Activated B cell treated with CpG ODN at 0.5 μM for 24 hours (primary cell): ENCODE measurements around the gene EP400. TPM values are rescaled to one million over a fixed set of nuclear protein-coding genes. Genes with fewer than 3 reads are reported as not detected.

Source experiments
- ATAC-seq: fragments of 200-7000 bp; cut with Tn5 transposase; one replicate; pipeline ENCODE4 v1.10.0; 2021; ENCODE audit warnings: low read depth, mild to moderate bottlenecking, moderate library complexity
- CTCF ChIA-PET: fragments of 350-600 bp; sonication (Branson Sonifier 250); formaldehyde crosslinking; loops from one replicate; lab custom pipeline; 2021; ENCODE audit warnings: antibody characterized with exemption; lab: Charles Lee
- POLR2A ChIA-PET: fragments of 350-600 bp; sonication (Branson Sonifier 250); formaldehyde crosslinking; loops from one replicate; lab custom pipeline; 2021; ENCODE audit warnings: antibody characterized with exemption; lab: Charles Lee
- DNase-seq: peaks from one replicate; pipeline ENCODE4 v3.0.0; 2022
- H3K27ac Mint-ChIP-seq: one replicate; pipeline ENCODE4 v1.8.0; 2020; ENCODE audit warnings: mixed read lengths
- H3K27me3 Mint-ChIP-seq: one replicate; pipeline ENCODE4 v1.8.0; 2021; ENCODE audit warnings: mixed read lengths
- H3K36me3 Mint-ChIP-seq: one replicate; pipeline ENCODE4 v1.8.0; 2021; ENCODE audit warnings: low read depth, mixed read lengths
- H3K4me1 Mint-ChIP-seq: one replicate; pipeline ENCODE4 v1.8.0; 2021; ENCODE audit warnings: mixed read lengths
- H3K4me3 Mint-ChIP-seq: one replicate; pipeline ENCODE4 v1.8.0; 2020; ENCODE audit warnings: mild to moderate bottlenecking, mixed read lengths
- H3K9me3 Mint-ChIP-seq: one replicate; pipeline ENCODE4 v1.8.0; 2020; ENCODE audit warnings: mixed read lengths
- CTCF ChIP-seq: fragments of 200-600 bp; IDR thresholded peaks from one replicate; pipeline ENCODE4 v1.8.0; 2022; ENCODE audit warnings: antibody characterized with exemption, mild to moderate bottlenecking
- intact Hi-C: fragments of 100-400 bp; cut with micrococcal nuclease; formaldehyde crosslinking; loops from one replicate; pipeline ENCODE4 v1.15.1; 2024
- total RNA-seq: library from RNA; stranded (reverse); gene quantifications from 2 replicates; pipeline ENCODE4 v1.2.3, GENCODE V29; 2022

Gene EP400
- total RNA-seq, 1 donor from 2014 or later: 65.6 TPM

DNA sequence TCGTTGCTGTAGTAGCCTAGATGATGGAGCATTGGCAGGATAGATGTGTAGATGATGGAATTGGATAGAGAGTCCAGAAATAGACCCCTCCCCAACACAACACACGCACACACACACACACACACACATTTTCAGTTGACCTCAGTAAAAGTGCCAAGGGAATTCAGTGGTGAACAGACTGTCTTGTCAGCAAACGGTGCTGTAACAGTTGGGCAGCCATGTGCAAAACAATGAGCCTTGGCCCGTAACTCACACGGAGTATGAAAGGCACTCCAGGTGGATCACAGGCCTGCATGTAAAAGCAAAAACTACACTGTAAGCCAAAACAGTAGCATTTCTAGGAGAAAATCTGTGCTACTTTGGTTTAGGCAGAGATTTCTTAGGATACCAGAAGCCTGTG lies 106.6 kb downstream of the EP400 start:
- DNase-seq: no peak
- peak overlapping the region; percentile 24 for H3K4me3 Mint-ChIP-seq

GRCh38 chr12:132056951-132057350 lies 107.2 kb downstream of the EP400 start:
- Mint-ChIP-seq H3K36me3 (peaks cover 63% of the 10 kb centered on the region), H3K9me3 (no peaks in the 10 kb centered on the region), H3K27ac (peak overlapping the region; percentile 61), H3K4me1 (peaks cover 39% of the 10 kb centered on the region), H3K4me3 (peak overlapping the region; percentile 24), H3K27me3 (no peaks in the 10 kb centered on the region)
- peak; percentile 71 for ATAC-seq
- ChIA-PET POLR2A (interaction anchor here (0.6 to 1.2 kb wide), 5 partner anchors 9 to 829 kb away, joined by 3 to 7 read pairs (median 3); no protein-coding TSS in a partner anchor), CTCF (interaction anchor here (1.0 to 1.4 kb wide), 3 partner anchors 13 to 341 kb away, joined by 3 to 5 read pairs (median 4); no protein-coding TSS in a partner anchor)
- no peak for TF ChIP-seq CTCF
- intact Hi-C loops: loop anchor here (1.0 to 2.0 kb wide), 3 partner anchors 8 to 28 kb away; no protein-coding TSS in a partner anchor
- DNase-seq: no peak

More for the DNA sequence above, 106.6 kb downstream of the EP400 start:
- ChIA-PET POLR2A (interaction anchor here (0.9 to 1.2 kb wide), 3 partner anchors 14 to 281 kb away, joined by 3 to 7 read pairs (median 5); no protein-coding TSS in a partner anchor), CTCF (interaction anchor here (1.2 to 1.4 kb wide), 2 partner anchors 14 to 97 kb away, joined by 4 to 5 read pairs; no protein-coding TSS in a partner anchor)
- Mint-ChIP-seq H3K27me3 (no peaks in the 10 kb centered on the region), H3K36me3 (peaks cover 62% of the 10 kb centered on the region), H3K4me1 (peaks cover 39% of the 10 kb centered on the region), H3K27ac (peak overlapping the region; percentile 61), H3K9me3 (no peaks in the 10 kb centered on the region)
- peak; percentile 73 for ATAC-seq
- no peak for TF ChIP-seq CTCF
- intact Hi-C loops: loop anchor here (2.0 kb wide), 1 partner anchor 28 kb away; no protein-coding TSS in a partner anchor

GRCh38 chr12:132057691-132058090 lies 107.9 kb downstream of the EP400 start:
- no peak for DNase-seq
- TF ChIP-seq CTCF: no peak
- peaks cover 39% of the 10 kb centered on the region for H3K4me1 Mint-ChIP-seq
- H3K36me3 Mint-ChIP-seq: peaks cover 62% of the 10 kb centered on the region
- no peak overlapping the region for H3K4me3 Mint-ChIP-seq
- CTCF ChIA-PET: interaction anchor here (1.0 to 1.4 kb wide), 3 partner anchors 13 to 342 kb away, joined by 3 to 5 read pairs (median 4); no protein-coding TSS in a partner anchor
- intact Hi-C loops: loop anchor here (1.0 to 2.0 kb wide), 3 partner anchors 8 to 27 kb away; no protein-coding TSS in a partner anchor
- no peaks in the 10 kb centered on the region for H3K9me3 Mint-ChIP-seq
- no peak for ATAC-seq
- POLR2A ChIA-PET: interaction anchor here (0.6 kb wide), 2 partner anchors 8 to 9 kb away, joined by 3 to 4 read pairs; no protein-coding TSS in a partner anchor
- H3K27ac Mint-ChIP-seq: no peak overlapping the region
- no peaks in the 10 kb centered on the region for H3K27me3 Mint-ChIP-seq

GRCh38 chr12:132061197-132061596 lies 111.5 kb downstream of the EP400 start:
- no peak for TF ChIP-seq CTCF
- ATAC-seq (no peak), DNase-seq (no peak)
- ChIA-PET POLR2A (no interaction called here), CTCF (no interaction called here)
- intact Hi-C loops: no loop called here
- H3K36me3 Mint-ChIP-seq: peaks cover 63% of the 10 kb centered on the region
- no peaks in the 10 kb centered on the region for H3K9me3 Mint-ChIP-seq
- H3K27ac Mint-ChIP-seq: no peak overlapping the region
- H3K27me3 Mint-ChIP-seq: no peaks in the 10 kb centered on the region
- H3K4me3 Mint-ChIP-seq: no peak overlapping the region
- H3K4me1 Mint-ChIP-seq: peaks cover 47% of the 10 kb centered on the region

- ChIA-PET CTCF (no interaction called here), POLR2A (no interaction called here)
- Mint-ChIP-seq H3K9me3 (no peaks in the 10 kb centered on the region), H3K4me3 (no peak overlapping the region), H3K27me3 (no peaks in the 10 kb centered on the region), H3K36me3 (peaks cover 64% of the 10 kb centered on the region), H3K27ac (no peak overlapping the region), H3K4me1 (peaks cover 47% of the 10 kb centered on the region)
- DNase-seq (no peak), ATAC-seq (no peak)
- TF ChIP-seq CTCF: no peak
- intact Hi-C loops: no loop called here
These were observed 112.1 kb downstream of the EP400 start for GRCh38 chr12:132061641-132062430.
